ENCODE results near the gene ITGB6. TPM values are rescaled to one million over a fixed set of nuclear protein-coding genes. Genes with fewer than 3 reads are reported as not detected.
"Not testable (repeated sequence)": the region's sequence is repeated elsewhere in the genome, so short reads cannot be mapped to it uniquely, and the experiment has no call there.

The ITGB6 gene
- total and polyA plus RNA-seq, 2 experiments from 2014 or later = 20.3 to 41.1 TPM

DNA sequence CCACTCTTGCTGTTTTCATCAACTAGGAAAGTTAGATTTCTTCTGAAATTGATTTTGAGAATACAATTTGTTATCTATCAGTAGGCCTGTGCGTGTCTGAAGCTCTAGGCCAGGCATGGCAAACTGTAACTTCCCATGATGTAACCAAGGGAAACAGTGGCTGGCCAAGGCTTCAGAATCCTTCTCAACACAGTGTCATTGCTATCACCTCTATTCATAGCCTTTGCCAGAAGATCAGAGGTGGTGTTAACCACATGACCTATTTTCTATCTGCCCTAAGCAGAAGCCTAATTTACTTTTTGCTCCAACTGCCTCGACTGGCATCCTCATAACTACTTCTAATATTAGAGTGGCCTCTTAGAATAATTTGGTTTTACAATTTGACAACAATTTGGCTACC lies 2.5 kb downstream of the ITGB6 start:
- peak overlapping the region; percentile 65 for H3K4me2 ChIP-seq
- no peaks in the 10 kb centered on the region for H3K4me1 ChIP-seq (ENCODE audit: insufficient read depth)
- no peaks in the 10 kb centered on the region for H3K27me3 ChIP-seq
- H3K4me3 ChIP-seq = no peak overlapping the region
- TF ChIP-seq, protein P1, sequence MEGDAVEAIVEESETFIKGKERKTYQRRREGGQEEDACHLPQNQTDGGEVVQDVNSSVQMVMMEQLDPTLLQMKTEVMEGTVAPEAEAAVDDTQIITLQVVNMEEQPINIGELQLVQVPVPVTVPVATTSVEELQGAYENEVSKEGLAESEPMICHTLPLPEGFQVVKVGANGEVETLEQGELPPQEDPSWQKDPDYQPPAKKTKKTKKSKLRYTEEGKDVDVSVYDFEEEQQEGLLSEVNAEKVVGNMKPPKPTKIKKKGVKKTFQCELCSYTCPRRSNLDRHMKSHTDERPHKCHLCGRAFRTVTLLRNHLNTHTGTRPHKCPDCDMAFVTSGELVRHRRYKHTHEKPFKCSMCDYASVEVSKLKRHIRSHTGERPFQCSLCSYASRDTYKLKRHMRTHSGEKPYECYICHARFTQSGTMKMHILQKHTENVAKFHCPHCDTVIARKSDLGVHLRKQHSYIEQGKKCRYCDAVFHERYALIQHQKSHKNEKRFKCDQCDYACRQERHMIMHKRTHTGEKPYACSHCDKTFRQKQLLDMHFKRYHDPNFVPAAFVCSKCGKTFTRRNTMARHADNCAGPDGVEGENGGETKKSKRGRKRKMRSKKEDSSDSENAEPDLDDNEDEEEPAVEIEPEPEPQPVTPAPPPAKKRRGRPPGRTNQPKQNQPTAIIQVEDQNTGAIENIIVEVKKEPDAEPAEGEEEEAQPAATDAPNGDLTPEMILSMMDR (IDR thresholded peaks at IDR 0.05; ENCODE audit: poor library complexity) = no peak
- TF ChIP-seq EZH2 (IDR thresholded peaks at IDR 0.05; ENCODE audit: borderline replicate concordance) (no peak), EZH2phosphoT487 (IDR thresholded peaks at IDR 0.05; ENCODE audit: low read depth, severe bottlenecking, unreplicated experiment) (no peak)
- H4K20me1 ChIP-seq (ENCODE audit: insufficient read depth, poor library complexity, severe bottlenecking) = no peaks in the 10 kb centered on the region
- DNase-seq (ENCODE audit: low spot score) = no peak
- H3K9me2 ChIP-seq (replicated peaks; ENCODE audit: insufficient read depth) = no peaks in the 10 kb centered on the region
- H3K36me3 ChIP-seq (replicated peaks; ENCODE audit: insufficient read depth, low read depth) = no peaks in the 10 kb centered on the region
- peaks cover 14% of the 10 kb centered on the region for H3K79me2 ChIP-seq
- H3K27ac ChIP-seq = peak overlapping the region; percentile 86
- no peak overlapping the region for H2AFZ ChIP-seq
- H3K9me3 ChIP-seq (ENCODE audit: low read depth) = no peaks in the 10 kb centered on the region
- WGBS (ENCODE audit: low lambda C conversion rate, missing lambda C conversion rate) = 94% methylated on average over 2 of the region's 2 CpGs

DNA sequence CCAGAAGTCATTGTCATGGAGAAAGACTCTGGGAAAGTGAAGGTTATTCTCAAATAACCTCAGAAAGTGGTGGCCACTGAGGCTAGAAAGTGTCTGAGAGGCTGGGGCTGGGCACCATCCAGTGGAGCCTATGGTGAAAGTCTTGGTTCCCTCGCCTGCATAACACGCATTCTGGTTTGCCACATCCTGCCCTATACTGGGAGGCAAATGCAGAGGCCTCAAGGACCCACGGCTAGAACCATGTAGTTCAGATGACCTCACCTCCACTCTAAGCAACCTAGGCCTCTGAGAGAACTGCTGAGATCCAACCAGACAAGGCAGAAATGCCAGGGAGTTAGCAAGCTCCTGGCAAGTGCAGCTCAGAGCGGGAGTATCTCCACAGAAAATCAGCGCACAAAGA lies 5.1 kb downstream of the ITGB6 start:
- H2AFZ ChIP-seq = no peak overlapping the region

GRCh38 chr2:160194351-160194750 lies 5.7 kb downstream of the ITGB6 start:
- Histone ChIP-seq H4K20me1 (ENCODE audit: insufficient read depth, poor library complexity, severe bottlenecking) (no peaks in the 10 kb centered on the region), H3K4me2 (no peak overlapping the region)
- 85% methylated on average over 2 of the region's 2 CpGs for WGBS (ENCODE audit: low lambda C conversion rate, missing lambda C conversion rate)

More for the DNA sequence above, 5.1 kb downstream of the ITGB6 start:
- Histone ChIP-seq H3K27ac (no peak overlapping the region), H3K4me1 (ENCODE audit: insufficient read depth) (no peaks in the 10 kb centered on the region), H3K36me3 (replicated peaks; ENCODE audit: insufficient read depth, low read depth) (no peaks in the 10 kb centered on the region), H3K79me2 (peaks cover 14% of the 10 kb centered on the region), H3K9me2 (replicated peaks; ENCODE audit: insufficient read depth) (no peaks in the 10 kb centered on the region), H3K27me3 (no peaks in the 10 kb centered on the region), H3K9me3 (ENCODE audit: low read depth) (no peaks in the 10 kb centered on the region), H3K4me2 (no peak overlapping the region), H4K20me1 (ENCODE audit: insufficient read depth, poor library complexity, severe bottlenecking) (no peaks in the 10 kb centered on the region), H3K4me3 (no peak overlapping the region)
- DNase-seq (ENCODE audit: low spot score) = no peak
- WGBS (ENCODE audit: low lambda C conversion rate, missing lambda C conversion rate) = 91% methylated on average over 5 of the region's 5 CpGs
- TF ChIP-seq EZH2 (IDR thresholded peaks at IDR 0.05; ENCODE audit: borderline replicate concordance) = no peak
- TF ChIP-seq, protein P1 (IDR thresholded peaks at IDR 0.05; ENCODE audit: poor library complexity) = no peak
- TF ChIP-seq EZH2phosphoT487 (IDR thresholded peaks at IDR 0.05; ENCODE audit: low read depth, severe bottlenecking, unreplicated experiment) = no peak

GRCh38 chr2:160181146-160181836 lies 18.8 kb downstream of the ITGB6 start:
- not testable (repeated sequence) for H3K4me3 ChIP-seq; H4K20me1 ChIP-seq (ENCODE audit: insufficient read depth, poor library complexity, severe bottlenecking); H3K79me2 ChIP-seq; H3K4me1 ChIP-seq (ENCODE audit: insufficient read depth); H3K9me2 ChIP-seq (replicated peaks; ENCODE audit: insufficient read depth); H3K36me3 ChIP-seq (replicated peaks; ENCODE audit: insufficient read depth, low read depth); H3K9me3 ChIP-seq (ENCODE audit: low read depth); H3K27me3 ChIP-seq
- H3K4me2 ChIP-seq = peak overlapping the region; percentile 66
- WGBS (ENCODE audit: low lambda C conversion rate, missing lambda C conversion rate) = 52% methylated on average over 11 of the region's 11 CpGs
- peak; percentile 61 for DNase-seq (ENCODE audit: low spot score)
- peak overlapping the region; percentile 85 for H3K27ac ChIP-seq
- H2AFZ ChIP-seq = peak overlapping the region; percentile 66

More at GRCh38 chr2:160194351-160194750, 5.7 kb downstream of the ITGB6 start:
- Histone ChIP-seq H3K4me3 (no peak overlapping the region), H3K4me1 (ENCODE audit: insufficient read depth) (no peaks in the 10 kb centered on the region), H3K9me2 (replicated peaks; ENCODE audit: insufficient read depth) (no peaks in the 10 kb centered on the region), H3K27me3 (no peaks in the 10 kb centered on the region), H3K36me3 (replicated peaks; ENCODE audit: insufficient read depth, low read depth) (no peaks in the 10 kb centered on the region), H3K27ac (no peak overlapping the region), H3K79me2 (peaks cover 14% of the 10 kb centered on the region), H2AFZ (no peak overlapping the region), H3K9me3 (ENCODE audit: low read depth) (no peaks in the 10 kb centered on the region)
- TF ChIP-seq, protein P1 (IDR thresholded peaks at IDR 0.05; ENCODE audit: poor library complexity) = no peak
- TF ChIP-seq EZH2phosphoT487 (IDR thresholded peaks at IDR 0.05; ENCODE audit: low read depth, severe bottlenecking, unreplicated experiment) = no peak
- TF ChIP-seq EZH2 (IDR thresholded peaks at IDR 0.05; ENCODE audit: borderline replicate concordance) = no peak
- DNase-seq (ENCODE audit: low spot score) = no peak

DNA sequence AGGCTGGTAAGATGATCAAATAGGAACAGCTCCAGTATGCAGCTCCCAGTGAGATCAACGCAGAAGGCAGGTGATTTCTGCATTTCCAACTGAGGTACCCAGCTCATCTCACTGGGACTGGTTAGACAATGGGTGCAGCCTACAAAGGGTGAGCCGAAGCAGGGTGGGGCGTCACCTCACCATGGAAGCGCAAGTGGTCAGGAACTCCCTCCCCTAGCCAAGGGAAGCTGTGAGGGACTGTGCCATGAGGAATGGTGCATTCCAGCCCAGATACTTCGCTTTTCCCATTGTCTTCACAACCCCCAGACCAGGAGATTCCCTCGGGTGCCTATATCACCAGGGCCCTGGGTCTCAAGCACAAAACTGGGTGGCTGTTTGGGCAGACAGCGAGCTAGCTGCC lies 19.4 kb downstream of the ITGB6 start:
- DNase-seq (ENCODE audit: low spot score); H3K9me2 ChIP-seq (replicated peaks; ENCODE audit: insufficient read depth); H3K9me3 ChIP-seq (ENCODE audit: low read depth); H3K27me3 ChIP-seq; H3K36me3 ChIP-seq (replicated peaks; ENCODE audit: insufficient read depth, low read depth); H4K20me1 ChIP-seq (ENCODE audit: insufficient read depth, poor library complexity, severe bottlenecking); H3K79me2 ChIP-seq; H3K4me1 ChIP-seq (ENCODE audit: insufficient read depth); H3K4me3 ChIP-seq: not testable (repeated sequence)
- 98% methylated on average over 6 of the region's 7 CpGs for WGBS (ENCODE audit: low lambda C conversion rate, missing lambda C conversion rate)
- peak overlapping the region; percentile 85 for H3K27ac ChIP-seq
- peak overlapping the region; percentile 66 for H3K4me2 ChIP-seq
- H2AFZ ChIP-seq = peak overlapping the region; percentile 66
